Chondrocyte (in vitro differentiated cells): ENCODE results near the gene PPP2R5E. TPM values are rescaled to one million over a fixed set of nuclear protein-coding genes. Genes with fewer than 3 reads are reported as not detected.

Experiments used
- DNase-seq: peaks from one replicate; pipeline ENCODE4 v3.0.0; 2021; ENCODE audit warnings: mixed read lengths, low spot score
- H3K27ac Mint-ChIP-seq: one replicate; pipeline ENCODE4 v1.8.0; 2021; ENCODE audit warnings: mild to moderate bottlenecking, moderate library complexity, mixed read lengths; ENCODE audit not compliant: unreplicated experiment
- H3K27me3 Mint-ChIP-seq: 2 replicates; pipeline ENCODE4 v1.8.0; 2021; ENCODE audit warnings: low read depth, mixed read lengths
- H3K36me3 Mint-ChIP-seq: 2 replicates; pipeline ENCODE4 v1.8.0; 2021; ENCODE audit warnings: low read depth, mixed read lengths
- H3K4me1 Mint-ChIP-seq: 2 replicates; pipeline ENCODE4 v1.8.0; 2021; ENCODE audit warnings: low read depth, mild to moderate bottlenecking, mixed read lengths
- H3K4me3 Mint-ChIP-seq: one replicate; pipeline ENCODE4 v1.8.0; 2021; ENCODE audit warnings: mild to moderate bottlenecking, moderate library complexity, mixed read lengths; ENCODE audit not compliant: unreplicated experiment
- H3K9me3 Mint-ChIP-seq: 2 replicates; pipeline ENCODE4 v1.8.0; 2021; ENCODE audit warnings: low read depth, mixed read lengths
- total RNA-seq: library from RNA; stranded (reverse); gene quantifications from 3 replicates; pipeline ENCODE4 v1.2.1, GENCODE V29; 2021
- TF ChIP-seq, protein P1 (sequence below): fragments of 200-600 bp; sonication (generic); IDR thresholded peaks from 2 replicates; pipeline ENCODE4 v1.5.0; 2021; ENCODE audit warnings: antibody characterized with exemption, mild to moderate bottlenecking, moderate library complexity

Gene PPP2R5E
- total RNA-seq, 1 donor from 2014 or later = 43.3 TPM

DNA sequence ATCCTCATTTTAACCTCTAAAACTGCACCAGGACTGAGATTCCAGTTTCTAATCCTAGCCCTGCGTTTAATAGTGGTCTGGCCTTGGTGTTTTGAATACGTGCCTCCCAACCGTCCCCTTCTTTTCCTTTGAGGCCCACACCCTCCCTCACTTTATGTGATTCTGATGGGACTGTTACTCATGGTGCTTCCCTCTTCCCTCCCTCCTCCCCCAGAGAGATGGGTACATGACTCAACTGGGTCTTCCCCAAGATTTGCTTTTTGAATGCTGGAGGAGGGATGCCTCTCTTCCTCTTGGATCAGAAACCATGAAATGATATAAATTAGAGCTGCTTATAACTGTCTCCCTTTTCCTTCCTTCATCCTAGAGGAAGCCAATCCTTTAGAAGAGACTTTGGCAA lies 8.2 kb upstream of the PPP2R5E start:
- Mint-ChIP-seq H3K9me3 (no peaks in the 10 kb centered on the region), H3K4me3 (no peak overlapping the region), H3K36me3 (no peaks in the 10 kb centered on the region), H3K27me3 (no peaks in the 10 kb centered on the region), H3K4me1 (no peaks in the 10 kb centered on the region), H3K27ac (no peak overlapping the region)
- no peak for DNase-seq
- TF ChIP-seq, protein P1, sequence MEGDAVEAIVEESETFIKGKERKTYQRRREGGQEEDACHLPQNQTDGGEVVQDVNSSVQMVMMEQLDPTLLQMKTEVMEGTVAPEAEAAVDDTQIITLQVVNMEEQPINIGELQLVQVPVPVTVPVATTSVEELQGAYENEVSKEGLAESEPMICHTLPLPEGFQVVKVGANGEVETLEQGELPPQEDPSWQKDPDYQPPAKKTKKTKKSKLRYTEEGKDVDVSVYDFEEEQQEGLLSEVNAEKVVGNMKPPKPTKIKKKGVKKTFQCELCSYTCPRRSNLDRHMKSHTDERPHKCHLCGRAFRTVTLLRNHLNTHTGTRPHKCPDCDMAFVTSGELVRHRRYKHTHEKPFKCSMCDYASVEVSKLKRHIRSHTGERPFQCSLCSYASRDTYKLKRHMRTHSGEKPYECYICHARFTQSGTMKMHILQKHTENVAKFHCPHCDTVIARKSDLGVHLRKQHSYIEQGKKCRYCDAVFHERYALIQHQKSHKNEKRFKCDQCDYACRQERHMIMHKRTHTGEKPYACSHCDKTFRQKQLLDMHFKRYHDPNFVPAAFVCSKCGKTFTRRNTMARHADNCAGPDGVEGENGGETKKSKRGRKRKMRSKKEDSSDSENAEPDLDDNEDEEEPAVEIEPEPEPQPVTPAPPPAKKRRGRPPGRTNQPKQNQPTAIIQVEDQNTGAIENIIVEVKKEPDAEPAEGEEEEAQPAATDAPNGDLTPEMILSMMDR = no peak

DNA sequence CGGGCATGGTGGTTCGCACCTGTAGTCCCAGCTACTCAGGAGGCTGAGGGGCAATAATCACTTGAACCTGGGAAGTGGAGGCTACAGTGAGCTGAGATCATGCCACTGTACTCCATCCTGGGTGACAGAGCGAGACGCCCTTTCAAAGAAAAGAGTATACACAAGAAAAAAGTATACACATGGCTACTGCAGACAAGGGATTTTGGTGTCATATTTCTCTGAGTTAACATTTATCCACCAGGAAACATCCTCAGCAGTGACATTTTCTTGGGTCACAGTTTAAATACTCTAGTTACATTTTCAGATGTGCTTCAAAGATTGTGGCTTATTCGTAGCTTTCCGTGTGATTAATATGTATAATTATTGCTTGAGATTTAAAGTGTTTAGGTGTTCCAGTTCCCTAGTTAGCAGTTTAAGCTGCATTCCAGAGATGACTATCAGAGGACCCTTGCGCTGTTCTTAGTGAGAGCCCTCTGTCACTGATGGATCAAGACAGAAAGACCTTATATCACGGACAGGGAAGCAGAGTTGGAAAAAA lies 4.7 kb upstream of the PPP2R5E start:
- Mint-ChIP-seq H3K4me1 (peaks cover 10% of the 10 kb centered on the region), H3K36me3 (no peaks in the 10 kb centered on the region), H3K9me3 (no peaks in the 10 kb centered on the region), H3K27ac (no peak overlapping the region), H3K4me3 (no peak overlapping the region), H3K27me3 (no peaks in the 10 kb centered on the region)
- TF ChIP-seq, protein P1 = no peak
- no peak for DNase-seq

DNA sequence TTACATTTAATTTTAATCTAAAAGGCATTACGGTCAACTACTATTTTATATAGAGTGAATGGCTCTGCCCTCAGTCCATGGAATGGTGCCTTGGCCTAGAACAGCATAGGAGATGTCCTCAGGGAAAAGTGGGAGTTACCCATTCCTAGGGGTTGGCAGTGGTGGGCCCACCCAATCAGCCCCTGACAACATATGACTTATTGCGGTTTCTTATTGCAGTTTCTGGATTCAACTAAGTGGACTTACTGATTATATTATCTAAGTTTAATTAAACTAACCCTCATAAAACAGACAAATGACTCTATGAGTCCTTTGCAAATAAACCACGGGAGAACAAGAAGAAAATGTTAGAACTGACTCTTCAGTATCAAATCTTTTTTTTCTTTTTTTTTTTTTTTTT lies 2.3 kb upstream of the PPP2R5E start:
- Mint-ChIP-seq H3K4me1 (peaks cover 26% of the 10 kb centered on the region), H3K36me3 (peaks cover 2% of the 10 kb centered on the region), H3K27me3 (no peaks in the 10 kb centered on the region), H3K27ac (no peak overlapping the region), H3K4me3 (no peak overlapping the region), H3K9me3 (no peaks in the 10 kb centered on the region)
- TF ChIP-seq, protein P1 = no peak
- no peak for DNase-seq

DNA sequence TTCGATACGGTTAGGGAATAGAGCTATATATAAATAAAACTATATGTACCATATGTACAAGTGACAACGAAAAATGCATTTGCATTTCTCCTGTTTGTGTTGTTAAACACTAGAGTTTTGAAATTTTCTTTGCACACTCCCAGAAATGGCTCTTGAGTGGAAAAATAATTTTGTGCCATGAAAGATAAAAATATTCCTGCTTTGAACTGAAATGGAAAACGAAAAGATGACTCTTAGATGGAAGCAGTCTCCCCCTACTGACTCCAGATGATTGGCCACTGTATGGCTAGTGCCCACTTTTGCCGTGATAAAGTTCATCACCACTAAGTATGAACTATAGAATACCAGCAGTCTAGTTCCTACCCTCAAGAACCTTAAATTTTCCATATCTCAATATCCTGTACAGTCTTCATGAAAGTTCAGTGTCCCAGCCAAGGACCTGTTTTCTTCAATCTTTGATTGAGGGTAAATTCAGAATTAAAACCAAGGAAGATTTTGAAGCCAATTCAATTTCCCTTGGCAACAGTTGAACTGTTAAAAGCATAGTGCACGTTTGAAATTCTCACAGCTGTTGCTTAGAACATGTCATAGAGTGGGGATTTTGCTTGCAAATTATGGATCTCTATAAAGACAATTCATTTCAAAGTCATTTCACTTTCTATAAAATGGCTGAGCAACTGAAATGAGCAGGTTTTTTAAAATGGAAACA lies 1.6 kb upstream of the PPP2R5E start:
- Mint-ChIP-seq H3K27me3 (no peaks in the 10 kb centered on the region), H3K4me3 (peak overlapping the region; percentile 24), H3K27ac (no peak overlapping the region), H3K9me3 (no peaks in the 10 kb centered on the region), H3K4me1 (peaks cover 26% of the 10 kb centered on the region), H3K36me3 (peaks cover 2% of the 10 kb centered on the region)
- TF ChIP-seq, protein P1 = peak; percentile 75
- DNase-seq = no peak

DNA sequence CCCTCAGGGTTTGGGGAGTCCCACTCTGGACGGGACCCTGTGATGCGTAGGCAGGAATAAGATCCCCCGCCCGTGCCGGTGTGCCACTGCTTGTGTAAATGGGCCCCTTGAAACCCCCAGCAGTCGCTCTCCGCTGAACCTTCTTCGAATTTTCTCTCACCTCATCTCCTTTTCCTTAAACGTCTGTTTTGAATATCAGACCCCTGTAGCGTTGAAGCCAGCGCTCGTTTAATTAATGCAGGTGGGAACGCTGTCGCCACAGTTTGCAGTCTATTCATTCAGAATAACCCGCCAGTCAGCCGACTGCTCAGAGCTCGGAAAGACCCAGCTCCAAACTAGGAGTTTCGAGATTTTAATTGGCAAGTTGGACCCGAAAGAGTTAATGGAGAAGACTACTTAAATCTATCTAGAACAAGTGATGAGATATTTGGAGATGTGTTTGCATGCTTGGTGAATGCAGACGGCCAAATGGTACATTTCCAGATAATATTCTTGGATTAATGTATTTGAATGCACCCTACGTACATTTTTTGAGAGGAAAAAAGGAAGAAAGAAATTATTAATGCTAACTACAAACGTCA lies 739 bp upstream of the PPP2R5E start:
- Mint-ChIP-seq H3K4me3 (peak overlapping the region; percentile 90), H3K27me3 (no peaks in the 10 kb centered on the region), H3K36me3 (peaks cover 8% of the 10 kb centered on the region), H3K9me3 (no peaks in the 10 kb centered on the region), H3K27ac (peak overlapping the region; percentile 93), H3K4me1 (peaks cover 29% of the 10 kb centered on the region)
- DNase-seq = peak; percentile 82
- TF ChIP-seq, protein P1 = no peak
